ENCODE results near the gene ETDA. TPM values are rescaled to one million over a fixed set of nuclear protein-coding genes. Genes with fewer than 3 reads are reported as not detected.
A peak's percentile ranks its signal among the peaks of the same experiment; 100 is the strongest.
"Not testable (repeated sequence)": the region's sequence is repeated elsewhere in the genome, so short reads cannot be mapped to it uniquely, and the experiment has no call there.

Gene ETDA
- not detected for total RNA-seq

DNA sequence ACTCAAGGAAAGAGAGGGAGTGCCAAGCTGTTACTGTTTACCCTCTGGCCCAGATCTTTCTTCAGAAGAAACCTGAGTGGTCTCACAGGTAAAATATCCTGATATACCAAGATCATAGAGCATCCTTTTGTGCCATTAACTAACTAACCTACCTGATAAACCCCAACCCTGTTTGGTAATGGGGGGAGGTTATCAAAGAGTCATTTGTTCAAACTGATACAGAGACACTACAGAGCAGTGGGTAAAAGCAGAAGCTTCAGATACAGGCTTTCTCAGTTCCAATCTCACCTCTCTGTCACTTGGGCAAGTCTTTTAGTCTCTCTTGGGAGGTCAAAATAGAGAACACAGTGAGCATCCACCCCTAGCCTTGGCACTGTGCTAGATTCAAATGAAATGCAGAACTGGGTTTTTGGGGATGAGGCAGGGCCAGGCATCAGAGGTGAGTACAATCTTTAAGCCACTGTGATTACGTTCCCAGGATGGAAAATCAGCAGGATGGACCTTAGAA, at the start of gene ETDA:
ETDA (plus strand) TSS at position 51 of the 508 bp plus-strand sequence. CDS start 1,216 bp downstream, outside the sequence.
- DNase-seq (ENCODE audit: low spot score in 2 of 2); FAIRE-seq: not testable (repeated sequence)

DNA sequence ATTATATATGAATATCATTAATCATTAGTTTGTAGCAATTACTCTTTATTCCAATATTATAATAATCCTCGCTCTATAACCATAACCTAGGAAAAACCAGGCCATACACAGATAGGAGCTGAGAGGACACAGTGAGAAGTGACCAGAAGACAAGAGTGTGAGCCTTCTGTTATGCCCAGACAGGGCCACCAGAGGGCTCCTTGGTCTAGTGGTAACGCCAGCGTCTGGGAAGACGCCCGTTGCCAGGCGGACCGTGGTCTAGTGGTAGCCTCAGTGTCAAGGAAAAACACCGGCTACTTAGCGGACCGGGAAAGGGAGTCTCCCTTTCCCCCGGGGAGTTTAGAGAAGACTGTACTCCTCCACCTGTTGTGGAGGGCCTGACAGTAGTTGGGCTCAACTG, 45.4 kb upstream of the ETDA start:
- FAIRE-seq, result not testable (repeated sequence)

DNA sequence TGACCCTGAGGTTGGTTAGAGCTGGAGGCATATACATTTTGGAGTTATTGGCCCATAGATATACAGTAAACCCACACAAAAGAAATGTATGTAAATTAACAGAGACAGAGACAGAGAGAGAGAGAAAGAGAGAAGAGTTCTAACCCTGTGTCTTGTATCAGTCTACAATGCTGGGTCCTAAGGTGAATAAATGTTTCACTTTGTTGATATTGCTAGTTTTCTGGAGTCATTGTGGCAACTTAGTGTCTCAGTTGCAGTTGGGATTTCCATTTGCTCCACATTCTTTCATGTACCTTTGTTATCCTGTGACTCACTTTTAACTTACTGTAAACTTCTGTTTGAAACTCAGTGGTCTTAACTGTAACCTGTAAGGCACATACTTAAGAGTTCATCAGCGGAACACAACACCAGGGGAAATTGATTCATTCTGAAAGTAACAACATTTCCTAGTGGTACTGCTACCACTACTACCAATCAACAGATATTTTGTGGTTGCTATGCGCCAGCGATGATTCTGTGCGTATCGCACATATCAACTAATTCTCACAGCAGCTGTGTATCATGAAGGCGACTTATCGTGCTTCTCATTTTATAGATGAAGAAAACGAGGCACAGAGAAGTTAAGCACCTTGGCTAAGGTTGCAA, 38.5 kb upstream of the ETDA start:
- no peak for FAIRE-seq
- no peak for DNase-seq (ENCODE audit: low spot score in 2 of 2)

More for the DNA sequence above, 45.4 kb upstream of the ETDA start:
- DNase-seq (ENCODE audit: low spot score in 2 of 2), result not testable (repeated sequence)

DNA sequence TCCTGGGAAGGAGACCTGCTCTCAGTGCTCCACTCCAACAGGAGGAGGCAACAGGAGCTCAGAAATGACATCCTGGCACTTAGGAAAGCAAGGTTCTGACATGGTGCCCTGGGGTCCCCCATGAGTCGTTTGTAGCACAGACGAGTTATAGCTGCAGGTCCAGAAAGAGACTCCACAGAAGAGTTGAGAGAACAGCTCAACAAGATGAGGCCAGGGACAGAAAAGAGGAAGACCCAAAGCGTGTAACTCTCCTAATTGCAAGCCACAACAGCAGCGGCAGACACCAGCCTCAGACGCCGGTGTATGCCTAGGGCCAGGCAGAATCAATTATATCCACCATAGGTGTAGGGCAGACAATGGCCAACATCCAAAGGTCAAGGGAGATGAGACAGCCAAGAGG, 5.9 kb upstream of the ETDA start:
- DNase-seq (ENCODE audit: low spot score in 2 of 2); FAIRE-seq: not testable (repeated sequence)

DNA sequence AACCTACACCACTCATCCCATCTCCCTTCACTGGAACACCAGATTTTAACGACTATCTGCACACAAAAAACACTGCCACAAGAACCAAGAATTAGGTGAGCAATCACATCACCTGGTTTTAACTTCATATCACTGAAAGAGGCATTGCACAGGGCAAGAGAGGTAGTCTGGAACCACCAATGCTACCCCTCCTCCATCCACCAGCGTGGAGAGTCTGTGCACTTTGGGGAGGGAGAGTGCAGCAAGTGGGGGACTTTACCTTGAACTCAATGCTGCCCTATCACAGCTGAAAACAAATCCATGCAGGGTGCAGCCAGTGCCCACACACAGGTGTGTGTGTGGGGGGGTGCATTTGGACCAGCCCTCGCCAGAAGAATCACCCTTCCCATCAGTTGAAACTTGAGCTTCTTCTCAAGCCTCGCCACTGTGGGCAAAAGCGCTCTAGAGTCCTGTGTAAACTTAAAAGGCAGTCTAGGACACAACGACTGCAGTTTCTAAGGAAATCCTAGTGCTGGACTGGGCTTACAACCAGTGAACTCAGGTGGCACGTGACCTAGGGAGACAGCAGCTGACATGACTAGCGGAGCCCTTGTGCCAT, 4.3 kb downstream of the ETDA start:
- not testable (repeated sequence) for DNase-seq (ENCODE audit: low spot score in 2 of 2); FAIRE-seq

DNA sequence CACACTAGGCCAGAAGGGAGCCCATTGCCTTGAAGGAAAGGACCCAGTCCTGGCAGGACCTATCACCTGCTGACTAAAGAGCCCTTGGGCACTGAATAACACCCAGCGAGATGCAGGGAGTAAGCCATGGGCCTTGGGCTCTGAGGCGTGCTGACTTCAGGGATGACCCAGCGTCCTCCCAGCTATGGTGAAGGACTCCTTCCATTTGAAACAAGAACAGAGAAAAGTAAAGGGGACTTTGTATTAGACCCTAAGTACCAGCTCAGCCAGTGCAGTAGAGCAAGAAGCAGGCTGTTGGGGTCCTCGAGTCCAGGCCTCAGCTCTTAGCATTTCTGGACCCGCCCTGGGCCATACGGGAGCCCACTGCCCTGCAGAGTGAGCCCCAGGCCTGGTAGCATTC, 5.1 kb downstream of the ETDA start:
- no peak for FAIRE-seq
- DNase-seq (ENCODE audit: low spot score in 2 of 2), result no peak

DNA sequence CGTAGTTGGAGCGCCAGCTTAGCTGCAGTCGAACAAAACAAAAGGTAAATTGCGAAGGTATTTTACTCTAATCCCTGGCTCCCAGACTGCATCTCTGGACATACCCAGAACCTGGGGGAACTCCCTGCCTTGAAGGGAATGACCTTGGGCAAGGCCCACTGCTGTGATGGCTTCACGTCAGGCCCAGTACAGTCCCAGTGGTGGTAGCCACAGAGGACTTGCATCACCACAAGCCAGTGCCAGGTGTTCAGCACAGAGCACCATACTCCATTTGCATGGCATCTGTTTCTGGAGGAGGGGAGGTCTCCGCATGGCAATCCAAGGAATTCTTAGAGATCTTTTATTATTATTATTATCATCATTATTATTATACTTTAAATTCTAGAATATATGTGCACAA, 5.6 kb downstream of the ETDA start:
- FAIRE-seq (no peak), DNase-seq (ENCODE audit: low spot score in 2 of 2) (no peak)

DNA sequence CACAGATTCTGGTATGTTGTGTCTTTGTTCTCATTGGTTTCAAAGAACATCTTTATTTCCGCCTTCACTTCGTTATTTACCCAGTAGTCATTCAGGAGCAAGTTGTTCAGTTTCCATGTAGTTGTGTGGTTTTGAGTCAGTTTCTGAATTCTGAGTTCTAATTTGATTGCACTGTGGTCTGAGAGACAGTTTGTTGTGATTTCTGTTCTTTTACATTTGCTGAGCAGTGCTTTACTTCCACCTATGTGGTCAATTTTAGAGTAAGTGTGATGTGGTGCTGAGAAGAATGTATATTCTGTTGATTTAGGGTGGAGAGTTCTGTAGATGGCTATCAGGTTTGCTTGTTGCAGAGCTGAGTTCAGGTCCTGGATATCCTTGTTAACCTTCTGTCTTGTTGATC, 9.1 kb downstream of the ETDA start:
- DNase-seq (ENCODE audit: low spot score in 2 of 2); FAIRE-seq: not testable (repeated sequence)

DNA sequence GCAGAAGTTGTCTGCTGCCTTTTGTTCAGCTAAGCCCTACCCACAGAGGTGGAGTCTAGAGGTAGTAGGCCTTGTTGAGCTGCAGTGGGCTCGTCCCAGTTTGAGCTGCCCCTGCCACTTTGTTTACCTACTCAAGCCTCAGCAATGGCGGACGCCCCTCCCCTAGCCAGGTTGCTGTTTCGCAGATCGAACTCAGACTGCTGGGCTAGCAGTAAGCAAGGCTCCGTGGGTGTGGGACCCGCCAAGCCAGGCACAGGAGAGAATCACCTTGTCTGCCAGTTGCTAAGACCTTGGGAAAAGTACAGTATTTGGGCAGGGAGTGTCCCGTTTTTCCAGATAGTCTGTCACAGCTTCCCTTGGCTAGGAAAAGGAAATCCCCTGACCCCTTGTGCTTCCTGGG, 11.5 kb downstream of the ETDA start:
- not testable (repeated sequence) for FAIRE-seq; DNase-seq (ENCODE audit: low spot score in 2 of 2)

DNA sequence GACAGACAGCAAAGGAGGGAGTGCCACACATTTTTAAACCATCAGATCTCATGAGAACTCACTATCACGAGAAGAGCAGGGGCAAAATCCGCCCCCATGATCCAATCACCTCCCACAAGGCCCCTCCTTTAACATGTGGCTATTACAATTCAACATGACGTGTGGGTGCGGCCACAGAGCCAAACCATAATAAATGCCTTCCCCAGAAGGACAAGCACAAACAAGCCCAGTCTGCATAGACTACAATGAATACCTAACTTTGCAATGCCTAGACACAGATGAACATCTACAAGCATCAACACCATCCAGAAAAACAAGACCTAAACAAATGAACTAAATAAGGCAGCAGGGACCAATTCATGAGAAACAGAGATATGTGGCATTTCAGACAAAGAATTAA, 12.3 kb downstream of the ETDA start:
- DNase-seq (ENCODE audit: low spot score in 2 of 2) (no peak), FAIRE-seq (no peak)

DNA sequence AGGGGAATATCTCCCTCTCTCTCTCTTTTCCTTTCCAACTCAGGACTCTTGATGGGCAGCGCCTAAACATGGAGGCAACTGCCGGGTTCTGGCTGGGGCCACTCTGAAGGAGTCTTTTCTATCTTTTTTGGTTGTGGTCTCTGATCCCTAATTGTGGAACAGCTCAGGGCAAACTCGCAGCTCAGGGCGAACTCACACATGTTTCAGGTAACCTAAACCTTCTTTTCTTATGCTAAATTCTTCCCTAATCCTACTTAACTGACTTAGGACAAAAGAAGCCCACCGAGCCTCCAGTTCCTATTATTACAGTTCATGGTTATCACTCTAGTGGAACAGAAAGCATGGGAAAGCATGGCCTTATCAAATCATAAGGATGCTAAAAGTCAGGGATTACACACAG, 21.3 kb downstream of the ETDA start:
- DNase-seq (ENCODE audit: low spot score in 2 of 2), result no peak
- FAIRE-seq, result no peak

DNA sequence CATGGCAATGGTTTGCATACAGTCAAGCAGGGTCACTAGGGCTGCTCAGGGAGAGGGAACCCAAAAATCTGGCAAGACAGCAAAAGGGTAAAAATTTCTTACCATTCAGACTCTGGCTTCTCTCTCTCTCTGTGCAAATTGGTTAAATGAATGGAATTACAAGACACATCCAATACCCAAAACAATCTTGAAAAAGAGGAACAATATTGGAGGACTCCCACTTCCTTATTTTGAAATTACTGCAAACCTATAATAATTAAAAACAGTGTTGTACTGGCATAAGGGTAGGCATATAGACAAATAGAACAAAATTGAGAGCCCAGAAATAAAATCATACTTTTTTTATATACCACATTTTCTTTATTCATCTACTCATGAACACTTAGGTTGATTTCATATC, 24.1 kb downstream of the ETDA start:
- FAIRE-seq, result no peak

DNA sequence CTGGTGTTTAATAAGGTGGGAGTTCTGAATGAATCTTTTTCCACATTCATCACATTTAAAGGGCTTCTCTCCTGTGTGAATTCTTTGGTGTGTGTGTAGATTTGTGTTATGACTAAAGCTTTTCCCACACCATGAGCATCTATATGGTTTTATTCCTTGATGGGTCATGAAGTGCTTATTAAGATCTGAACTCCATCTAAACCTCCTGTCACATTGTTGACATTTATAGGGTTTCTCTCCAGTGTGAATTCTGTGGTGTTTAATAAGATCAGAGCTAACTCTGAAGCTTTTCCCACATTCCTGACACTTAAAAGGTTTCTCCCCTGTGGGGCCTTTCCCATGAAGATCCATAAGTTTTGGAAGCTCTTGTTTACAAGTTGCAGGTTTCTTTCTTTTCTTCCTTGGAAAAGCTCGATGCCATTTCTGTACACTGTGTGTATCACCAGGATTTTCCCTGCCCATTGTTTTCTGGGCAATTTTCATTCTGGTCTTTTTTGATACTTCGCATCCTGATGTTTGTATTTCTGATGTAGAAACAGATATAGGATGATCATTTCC, 35.5 kb downstream of the ETDA start:
- FAIRE-seq, result no peak

More for the DNA sequence above, 24.1 kb downstream of the ETDA start:
- no peak for DNase-seq (ENCODE audit: low spot score in 2 of 2)

DNA sequence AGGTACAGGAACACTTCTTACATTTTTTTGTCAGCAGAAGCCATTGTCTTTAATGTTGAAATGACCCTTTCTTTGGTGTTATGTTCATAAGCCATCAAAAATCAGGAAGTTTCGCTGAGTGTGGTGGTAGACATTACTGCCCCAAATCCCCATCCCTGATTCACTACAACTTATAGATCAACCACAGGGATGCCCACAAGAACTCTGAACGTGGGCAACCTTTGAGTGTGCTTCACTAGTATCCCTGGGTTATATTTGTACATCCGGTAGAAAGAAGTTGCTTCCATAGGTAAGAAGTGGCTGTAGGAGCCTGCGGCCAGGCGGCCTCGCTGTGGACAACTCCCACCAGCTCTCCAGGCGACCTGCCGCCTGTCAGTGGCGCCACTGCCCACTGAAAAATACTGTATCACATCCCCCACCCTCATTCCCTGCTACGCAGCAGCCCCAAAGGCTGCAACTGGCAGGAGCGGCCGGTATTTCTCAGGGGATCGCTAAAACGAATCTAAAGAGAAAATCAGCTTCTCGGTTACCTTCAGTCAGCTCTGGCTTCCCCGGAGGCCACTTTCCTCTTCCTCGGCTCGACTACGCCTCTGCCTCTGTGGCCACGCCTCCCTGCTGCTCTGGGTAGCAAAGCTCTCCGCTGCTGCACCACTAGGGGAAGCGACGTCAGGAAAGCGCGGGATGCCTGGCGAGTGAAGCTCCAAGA, 43.5 kb downstream of the ETDA start:
- DNase-seq (ENCODE audit: low spot score in 2 of 2) (peak in 1 of 2 donors; percentile 18), FAIRE-seq (no peak)

More for the DNA sequence above, 35.5 kb downstream of the ETDA start:
- no peak for DNase-seq (ENCODE audit: low spot score in 2 of 2)

DNA sequence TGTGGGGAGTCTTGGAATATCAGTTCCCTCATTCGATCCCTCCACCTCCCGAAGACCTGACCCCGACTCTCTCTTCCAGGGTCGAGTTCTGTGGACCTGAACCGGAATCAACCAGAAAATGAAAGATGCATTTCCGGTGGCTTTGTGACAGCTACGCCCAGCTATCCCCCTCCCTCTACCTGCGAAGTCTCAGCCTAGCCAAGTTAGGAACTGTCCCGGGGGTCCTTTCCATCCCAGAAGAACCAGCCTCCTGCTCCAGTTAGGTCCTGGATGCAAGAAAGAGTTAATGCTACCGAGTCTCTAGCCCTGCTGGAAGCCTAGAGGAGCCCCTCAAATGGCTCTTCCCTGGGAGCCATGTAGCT, 44.1 kb downstream of the ETDA start:
- DNase-seq (ENCODE audit: low spot score in 2 of 2) (no peak), FAIRE-seq (no peak)

DNA sequence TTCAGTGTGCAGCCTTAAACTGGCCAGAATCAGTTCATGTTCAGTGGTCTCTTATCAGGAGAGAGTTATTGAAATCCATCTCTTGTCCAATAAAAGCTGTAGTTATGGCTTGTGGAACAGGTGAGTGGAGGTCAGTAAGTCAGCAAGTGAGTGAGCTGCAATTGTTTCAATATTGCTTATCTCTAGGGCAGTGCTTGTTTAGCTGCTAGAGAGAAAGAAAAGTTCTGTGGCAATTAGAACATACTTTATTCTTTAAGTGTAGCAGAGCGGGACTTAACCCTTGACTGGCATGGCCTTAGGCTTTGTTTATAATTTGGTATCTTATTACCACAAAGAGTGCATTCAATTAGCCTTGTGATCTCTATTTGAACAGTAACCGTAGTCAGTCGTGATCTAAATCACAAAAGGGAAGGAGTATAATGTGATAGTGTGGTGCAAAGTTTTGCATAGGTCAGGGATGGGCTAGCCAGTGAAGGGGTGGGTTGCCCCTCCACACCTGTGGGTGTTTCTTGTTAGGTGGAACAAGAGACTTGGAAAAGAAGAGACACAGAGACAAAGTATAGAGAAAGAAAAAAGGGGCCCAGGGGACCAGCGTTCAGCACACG, 50.5 kb downstream of the ETDA start:
- no peak for FAIRE-seq
- no peak for DNase-seq (ENCODE audit: low spot score in 2 of 2)

Other genes with a start within 250 kb of the ETDA start
- gene RTL8B, start 229.5 kb upstream of the ETDA start, total RNA-seq, result 5.7 TPM
- gene RTL8C, start 219.7 kb upstream of the ETDA start, total RNA-seq, result 19.2 TPM
- gene RTL8A, start 199.9 kb upstream of the ETDA start, total RNA-seq, result 5.3 TPM
- gene SMIM10L2B, start 153.3 kb upstream of the ETDA start, total RNA-seq, result 4.1 TPM
- gene ETDB, start 131.5 kb upstream of the ETDA start, total RNA-seq, result not detected
- gene CT55, start 80.7 kb upstream of the ETDA start, total RNA-seq, result not detected
- not detected for gene ETDC, start 57.4 kb downstream of the ETDA start, total RNA-seq
- 11.0 TPM for gene ZNF75D, start 92.0 kb downstream of the ETDA start, total RNA-seq
- gene ZNF449, start 92.7 kb downstream of the ETDA start, total RNA-seq, result 13.0 TPM
- gene SMIM10L2A, start 169.9 kb downstream of the ETDA start, total RNA-seq, result 9.0 TPM

All from frontal cortex (tissue), 4 donors.